HCT116 (cell line): ENCODE data around the gene NR6A1. TPM values are rescaled to one million over a fixed set of nuclear protein-coding genes. Genes with fewer than 3 reads are reported as not detected.

Experiments
- ATAC-seq: fragments of 200-7000 bp; cut with Tn5 transposase; 2 replicates; pipeline ENCODE4 v1.9.1; 2020; ENCODE audit warnings: mild to moderate bottlenecking, moderate library complexity
- BruUV-seq: library from RNA; stranded (reverse); fragments of 400-500 nt; replicated peaks from 2 replicates; lab custom pipeline; 2021; lab: Mats Ljungman, UMichigan
- CTCF ChIA-PET: fragments of 300-600 bp; sonication (Branson Sonifier 250); formaldehyde crosslinking; loops from one replicate; lab custom pipeline; 2021; ENCODE audit warnings: antibody characterized with exemption; lab: Charles Lee
- POLR2A ChIA-PET: fragments of 300-600, 350-600 bp; sonication (Branson Sonifier 250); formaldehyde crosslinking; loops from one replicate; lab custom pipeline; 2021; ENCODE audit warnings: antibody characterized with exemption; lab: Charles Lee
- RAD21 ChIA-PET, 2 experiments: fragments of 300-600 bp; sonication (Branson Sonifier 250); formaldehyde crosslinking; loops; one replicate each; lab custom pipeline; 2023; ENCODE audit warnings: low total read pairs in 2 of 2; ENCODE audit not compliant: uncharacterized antibody in 2 of 2, unreplicated experiment in 2 of 2, low non-redundant PET in 1 of 2; lab: Charles Lee
- DNase-seq: peaks from one replicate; pipeline ENCODE4 v3.0.0-alpha.2; 2010; ENCODE audit warnings: low read depth, low spot score
- H2AFZ ChIP-seq: fragments of 200-600 bp; shearing (Covaris generic), sonication (generic); 2 replicates; pipeline ENCODE4 v1.6.1; 2017; ENCODE audit warnings: low read depth, mixed run types, mixed read lengths, antibody characterized with exemption, low read length; ENCODE audit not compliant: poor library complexity, severe bottlenecking
- H3K27ac ChIP-seq: 2 replicates; pipeline ENCODE4 v1.5.1; 2012; ENCODE audit warnings: low read depth, low read length
- H3K27me3 ChIP-seq: fragments of 200-600 bp; sonication (generic); 2 replicates; pipeline ENCODE4 v1.6.1; 2016; ENCODE audit warnings: mixed run types, low read length, mixed read lengths; ENCODE audit not compliant: insufficient read depth
- H3K36me3 ChIP-seq, 2 experiments: fragments of 200-500 bp in 1 of 2; fragments of 200-600 bp in 1 of 2; sonication (Bioruptor generic) in 1 of 2; sonication (generic) in 1 of 2; 2 replicates each; pipeline versions ENCODE4 v1.5.1 to v1.6.1; 2014 to 2016; ENCODE audit warnings: low read length in 2 of 2, inconsistent platforms in 1 of 2, mixed read lengths in 1 of 2, mixed run types in 1 of 2; ENCODE audit not compliant: insufficient read depth in 2 of 2, control insufficient read depth in 1 of 2
- H3K4me1 ChIP-seq, 2 experiments: fragments of 200-600 bp in 1 of 2; sonication (generic) in 1 of 2; 2 replicates each; pipeline versions ENCODE4 v1.5.1 to v1.6.1; 2012 to 2017; ENCODE audit warnings: low read length in 2 of 2, inconsistent platforms in 1 of 2, mild to moderate bottlenecking in 1 of 2, mixed read lengths in 1 of 2, mixed run types in 1 of 2, moderate library complexity in 1 of 2; ENCODE audit not compliant: insufficient read depth in 2 of 2, control insufficient read depth in 1 of 2
- H3K4me2 ChIP-seq: fragments of 200-600 bp; sonication (generic); 2 replicates; pipeline ENCODE4 v1.6.1; 2017; ENCODE audit warnings: mixed run types, low read length, mixed read lengths
- H3K4me3 ChIP-seq, 2 experiments: fragments of 200-600 bp in 1 of 2; sonication (generic) in 1 of 2; replicated peaks in 1 of 2; 2 replicates each; pipeline ENCODE4 v1.5.1; 2011 to 2016; ENCODE audit warnings: low read length in 2 of 2, control low read depth in 1 of 2, low read depth in 1 of 2, mild to moderate bottlenecking in 1 of 2, mixed read lengths in 1 of 2, mixed run types in 1 of 2
- H3K79me2 ChIP-seq: fragments of 200-600 bp; sonication (generic); 2 replicates; pipeline ENCODE4 v1.6.1; 2017; ENCODE audit warnings: mild to moderate bottlenecking, mixed run types, low read length, moderate library complexity, mixed read lengths; ENCODE audit not compliant: insufficient read depth
- H3K9ac ChIP-seq: fragments of 200-600 bp; sonication (generic); 2 replicates; pipeline ENCODE4 v1.6.1; 2016; ENCODE audit warnings: low read length, mixed read lengths
- H3K9me2 ChIP-seq: fragments of 200-600 bp; sonication (generic), shearing (Covaris generic); 2 replicates; pipeline ENCODE4 v1.6.1; 2017; ENCODE audit warnings: mixed run types, mild to moderate bottlenecking, moderate library complexity; ENCODE audit not compliant: insufficient read depth
- H3K9me3 ChIP-seq, 2 experiments: fragments of 200-500 bp in 1 of 2; fragments of 200-600 bp in 1 of 2; sonication (Bioruptor generic) in 1 of 2; sonication (generic) in 1 of 2; 2 replicates each; pipeline ENCODE4 v1.6.1; 2014 to 2017; ENCODE audit warnings: low read length in 2 of 2, mixed read lengths in 2 of 2, inconsistent platforms in 1 of 2, low read depth in 1 of 2, mild to moderate bottlenecking in 1 of 2, mixed run types in 1 of 2, moderate library complexity in 1 of 2; ENCODE audit not compliant: control insufficient read depth in 1 of 2, insufficient read depth in 1 of 2
- H4K20me1 ChIP-seq: fragments of 200-600 bp; sonication (generic), shearing (Covaris generic); 2 replicates; pipeline ENCODE4 v1.6.1; 2017; ENCODE audit warnings: mixed run types, mild to moderate bottlenecking, moderate library complexity; ENCODE audit not compliant: insufficient read depth
- CEBPB ChIP-seq: IDR thresholded peaks from 2 replicates; pipeline ENCODE4 v1.6.1; 2012; ENCODE audit warnings: low read depth
- ELF1 ChIP-seq: IDR thresholded peaks from 2 replicates; pipeline ENCODE4 v1.6.1; 2012; ENCODE audit warnings: low read depth, borderline replicate concordance
- EZH2 ChIP-seq: fragments of 200-600 bp; sonication (generic); IDR thresholded peaks from 2 replicates; pipeline ENCODE4 v1.6.1; 2017; ENCODE audit warnings: antibody characterized with exemption, mixed run types
- FOSL1 ChIP-seq: IDR thresholded peaks from 2 replicates; pipeline ENCODE4 v1.6.1; 2012; ENCODE audit warnings: low read depth
- JUND ChIP-seq: IDR thresholded peaks from 2 replicates; pipeline ENCODE4 v1.6.1; 2012
- POLR2AphosphoS5 ChIP-seq: IDR thresholded peaks from 2 replicates; pipeline ENCODE4 v1.6.1; 2011; ENCODE audit warnings: mild to moderate bottlenecking, low read depth, low read length, moderate library complexity
- RAD21 ChIP-seq: IDR thresholded peaks from 2 replicates; pipeline ENCODE4 v1.6.1; 2012; ENCODE audit warnings: low read depth, mild to moderate bottlenecking
- SIN3A ChIP-seq: IDR thresholded peaks from 2 replicates; pipeline ENCODE4 v1.6.1; 2012; ENCODE audit warnings: low read depth
- SP1 ChIP-seq: IDR thresholded peaks from 2 replicates; pipeline ENCODE4 v1.6.1; 2012; ENCODE audit warnings: low read depth
- intact Hi-C: fragments of 100-400 bp; cut with micrococcal nuclease; formaldehyde crosslinking; loops from 2 replicates; pipeline ENCODE4 v1.10.0; 2022
- total RNA-seq: library from RNA; stranded (reverse); gene quantifications from one replicate; pipeline ENCODE4 v1.2.1, GENCODE V29; 2021; ENCODE audit not compliant: unreplicated experiment
- TF ChIP-seq, protein P1 (sequence below), 3 experiments: fragments of 200-600 bp in 1 of 3; sonication (generic) in 1 of 3; IDR thresholded peaks in 2 of 3; conservative IDR thresholded peaks in 1 of 3; 2 replicates each; pipeline ENCODE4 v1.5.1; 2012 to 2017; ENCODE audit warnings: low read depth in 2 of 3, low read length in 2 of 3, antibody characterized with exemption in 1 of 3, borderline replicate concordance in 1 of 3, control low read depth in 1 of 3, mild to moderate bottlenecking in 1 of 3, mixed read lengths in 1 of 3, mixed run types in 1 of 3, moderate library complexity in 1 of 3; ENCODE audit not compliant: insufficient read depth in 1 of 3
- TF ChIP-seq, protein P2 (sequence below): IDR thresholded peaks from 2 replicates; pipeline ENCODE4 v1.6.1; 2012; ENCODE audit warnings: low read depth
- TF ChIP-seq, protein P3 (sequence below): IDR thresholded peaks from 2 replicates; pipeline ENCODE4 v1.6.1; 2012

Gene NR6A1
- total RNA-seq, 1 experiment from 2014 or later, result 9.9 TPM

DNA sequence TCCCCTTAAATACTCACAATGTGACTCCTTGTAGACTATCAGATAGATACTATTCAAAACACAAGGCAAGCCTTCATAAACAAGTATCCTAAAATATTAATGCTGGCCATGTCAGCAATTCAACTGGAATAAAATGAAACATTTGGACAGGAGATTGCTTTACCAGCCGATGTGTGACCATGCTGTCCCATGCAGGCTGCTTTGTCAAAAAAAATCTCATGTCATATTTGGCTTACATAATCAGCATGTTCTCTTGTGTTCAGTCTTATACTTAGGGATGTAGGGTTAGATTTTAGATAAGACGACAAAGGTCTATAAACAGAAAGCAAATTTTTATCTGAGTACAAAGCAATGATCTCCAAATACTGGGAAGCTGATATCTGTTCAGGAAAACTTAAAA is 108.5 kb downstream of the NR6A1 start:
- TF ChIP-seq RAD21 (no peak), SIN3A (no peak), JUND (no peak), FOSL1 (no peak), POLR2AphosphoS5 (no peak), CEBPB (no peak), SP1 (no peak), ELF1 (no peak), EZH2 (no peak)
- TF ChIP-seq, protein P1, sequence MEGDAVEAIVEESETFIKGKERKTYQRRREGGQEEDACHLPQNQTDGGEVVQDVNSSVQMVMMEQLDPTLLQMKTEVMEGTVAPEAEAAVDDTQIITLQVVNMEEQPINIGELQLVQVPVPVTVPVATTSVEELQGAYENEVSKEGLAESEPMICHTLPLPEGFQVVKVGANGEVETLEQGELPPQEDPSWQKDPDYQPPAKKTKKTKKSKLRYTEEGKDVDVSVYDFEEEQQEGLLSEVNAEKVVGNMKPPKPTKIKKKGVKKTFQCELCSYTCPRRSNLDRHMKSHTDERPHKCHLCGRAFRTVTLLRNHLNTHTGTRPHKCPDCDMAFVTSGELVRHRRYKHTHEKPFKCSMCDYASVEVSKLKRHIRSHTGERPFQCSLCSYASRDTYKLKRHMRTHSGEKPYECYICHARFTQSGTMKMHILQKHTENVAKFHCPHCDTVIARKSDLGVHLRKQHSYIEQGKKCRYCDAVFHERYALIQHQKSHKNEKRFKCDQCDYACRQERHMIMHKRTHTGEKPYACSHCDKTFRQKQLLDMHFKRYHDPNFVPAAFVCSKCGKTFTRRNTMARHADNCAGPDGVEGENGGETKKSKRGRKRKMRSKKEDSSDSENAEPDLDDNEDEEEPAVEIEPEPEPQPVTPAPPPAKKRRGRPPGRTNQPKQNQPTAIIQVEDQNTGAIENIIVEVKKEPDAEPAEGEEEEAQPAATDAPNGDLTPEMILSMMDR (IDR thresholded peaks at IDR 0.05 in 2 of 3, conservative IDR thresholded peaks at IDR 0.05 in 1 of 3; ENCODE audit: borderline replicate concordance in 1 of 3, insufficient read depth in 1 of 3, low read depth in 2 of 3, low read length in 2 of 3), result no peak
- TF ChIP-seq, protein P2, sequence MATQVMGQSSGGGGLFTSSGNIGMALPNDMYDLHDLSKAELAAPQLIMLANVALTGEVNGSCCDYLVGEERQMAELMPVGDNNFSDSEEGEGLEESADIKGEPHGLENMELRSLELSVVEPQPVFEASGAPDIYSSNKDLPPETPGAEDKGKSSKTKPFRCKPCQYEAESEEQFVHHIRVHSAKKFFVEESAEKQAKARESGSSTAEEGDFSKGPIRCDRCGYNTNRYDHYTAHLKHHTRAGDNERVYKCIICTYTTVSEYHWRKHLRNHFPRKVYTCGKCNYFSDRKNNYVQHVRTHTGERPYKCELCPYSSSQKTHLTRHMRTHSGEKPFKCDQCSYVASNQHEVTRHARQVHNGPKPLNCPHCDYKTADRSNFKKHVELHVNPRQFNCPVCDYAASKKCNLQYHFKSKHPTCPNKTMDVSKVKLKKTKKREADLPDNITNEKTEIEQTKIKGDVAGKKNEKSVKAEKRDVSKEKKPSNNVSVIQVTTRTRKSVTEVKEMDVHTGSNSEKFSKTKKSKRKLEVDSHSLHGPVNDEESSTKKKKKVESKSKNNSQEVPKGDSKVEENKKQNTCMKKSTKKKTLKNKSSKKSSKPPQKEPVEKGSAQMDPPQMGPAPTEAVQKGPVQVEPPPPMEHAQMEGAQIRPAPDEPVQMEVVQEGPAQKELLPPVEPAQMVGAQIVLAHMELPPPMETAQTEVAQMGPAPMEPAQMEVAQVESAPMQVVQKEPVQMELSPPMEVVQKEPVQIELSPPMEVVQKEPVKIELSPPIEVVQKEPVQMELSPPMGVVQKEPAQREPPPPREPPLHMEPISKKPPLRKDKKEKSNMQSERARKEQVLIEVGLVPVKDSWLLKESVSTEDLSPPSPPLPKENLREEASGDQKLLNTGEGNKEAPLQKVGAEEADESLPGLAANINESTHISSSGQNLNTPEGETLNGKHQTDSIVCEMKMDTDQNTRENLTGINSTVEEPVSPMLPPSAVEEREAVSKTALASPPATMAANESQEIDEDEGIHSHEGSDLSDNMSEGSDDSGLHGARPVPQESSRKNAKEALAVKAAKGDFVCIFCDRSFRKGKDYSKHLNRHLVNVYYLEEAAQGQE, result no peak
- TF ChIP-seq, protein P3, sequence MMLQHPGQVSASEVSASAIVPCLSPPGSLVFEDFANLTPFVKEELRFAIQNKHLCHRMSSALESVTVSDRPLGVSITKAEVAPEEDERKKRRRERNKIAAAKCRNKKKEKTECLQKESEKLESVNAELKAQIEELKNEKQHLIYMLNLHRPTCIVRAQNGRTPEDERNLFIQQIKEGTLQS, result no peak
- no peak overlapping the region for H3K4me2 ChIP-seq

More for the DNA sequence above, 108.5 kb downstream of the NR6A1 start:
- ChIA-PET RAD21 (no interaction called here), POLR2A (interaction anchor here (1.0 kb wide), 1 partner anchor 14 kb away, joined by 3 read pairs; no protein-coding TSS in a partner anchor), CTCF (interaction anchor here (0.9 to 2.0 kb wide), 2 partner anchors 45 to 191 kb away, joined by 3 to 5 read pairs; partner anchors contain the start of gene WDR38)
- H3K9me2 ChIP-seq, result no peaks in the 10 kb centered on the region
- H3K79me2 ChIP-seq, result peaks cover 46% of the 10 kb centered on the region
- no peaks in the 10 kb centered on the region for H3K36me3 ChIP-seq
- H3K27me3 ChIP-seq, result no peaks in the 10 kb centered on the region
- H3K27ac ChIP-seq, result no peak overlapping the region
- no peak overlapping the region for H3K9ac ChIP-seq
- no TSS peak for BruUV-seq
- no peak overlapping the region for H2AFZ ChIP-seq
- intact Hi-C loops, result no loop called here
- no peak for DNase-seq
- H3K4me3 ChIP-seq, result no peak overlapping the region
- no peaks in the 10 kb centered on the region for H4K20me1 ChIP-seq
- H3K4me1 ChIP-seq, result peaks cover 12 to 51% of the 10 kb centered on the region in 2 experiments; a peak in 3 of 4 replicates
- ATAC-seq, result no peak
- H3K9me3 ChIP-seq, result no peaks in the 10 kb centered on the region
